ENCODE results near the gene EDEM3.
"Not testable (repeated sequence)": the region's sequence is repeated elsewhere in the genome, so short reads cannot be mapped to it uniquely, and the experiment has no call there.

Gene EDEM3

DNA sequence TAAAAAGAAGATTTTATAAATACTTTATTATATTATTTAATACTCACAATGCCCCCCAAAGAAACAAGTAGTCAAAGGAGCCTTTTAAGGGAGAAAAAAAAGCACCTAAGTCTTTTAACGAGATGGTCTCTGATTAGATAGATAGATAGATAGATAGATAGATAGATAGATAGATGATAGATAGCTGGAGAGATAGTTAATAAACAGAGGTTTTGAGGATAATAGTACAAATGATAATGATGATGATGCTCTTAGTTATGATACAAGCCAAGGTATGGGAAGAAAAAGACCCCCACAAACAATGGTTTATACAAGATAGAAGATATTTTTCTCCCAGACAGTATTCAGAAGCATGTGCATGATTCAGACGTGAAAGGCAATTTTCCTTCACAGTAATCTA lies 14.6 kb upstream of the EDEM3 start:
- DNase-seq: no peak

DNA sequence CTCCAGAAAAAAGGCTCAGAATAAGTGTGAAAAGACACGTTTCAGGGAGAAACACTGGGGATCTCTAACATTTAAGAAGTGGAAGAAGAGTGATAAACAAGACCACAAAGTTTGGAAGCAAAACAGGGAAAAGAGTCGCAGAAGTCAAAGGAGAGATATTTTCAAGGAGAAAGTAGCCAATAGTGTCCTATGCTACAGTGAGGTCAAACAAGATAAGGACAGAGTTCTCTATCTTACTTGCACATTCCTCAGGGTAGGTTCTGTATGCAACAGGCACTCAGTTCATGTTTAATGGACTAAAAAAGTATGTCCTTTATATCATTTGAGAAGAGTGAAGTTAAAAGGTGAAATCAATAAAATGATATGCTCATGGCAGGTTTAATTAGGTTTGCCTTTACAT lies 13.8 kb upstream of the EDEM3 start:
- DNase-seq: no peak

DNA sequence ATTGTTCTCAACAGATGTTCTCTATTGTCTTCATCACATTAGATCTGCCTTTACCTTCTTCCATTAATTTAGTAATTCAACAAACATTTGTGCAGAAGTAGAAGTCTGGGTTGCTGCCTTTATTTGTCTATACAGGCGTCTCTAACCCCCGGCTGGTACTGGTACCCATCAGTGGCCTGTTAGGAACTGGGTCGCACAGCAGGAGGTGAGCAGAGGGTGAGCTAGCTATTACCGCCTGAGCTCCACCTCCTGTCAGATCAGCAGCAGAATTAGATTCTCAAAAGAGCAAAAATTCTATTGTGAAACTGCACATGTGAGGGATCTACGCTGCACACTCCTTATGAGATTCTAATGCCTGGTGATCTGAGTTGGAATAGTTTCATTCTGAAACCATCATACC lies 12.9 kb upstream of the EDEM3 start:
- DNase-seq: no peak

DNA sequence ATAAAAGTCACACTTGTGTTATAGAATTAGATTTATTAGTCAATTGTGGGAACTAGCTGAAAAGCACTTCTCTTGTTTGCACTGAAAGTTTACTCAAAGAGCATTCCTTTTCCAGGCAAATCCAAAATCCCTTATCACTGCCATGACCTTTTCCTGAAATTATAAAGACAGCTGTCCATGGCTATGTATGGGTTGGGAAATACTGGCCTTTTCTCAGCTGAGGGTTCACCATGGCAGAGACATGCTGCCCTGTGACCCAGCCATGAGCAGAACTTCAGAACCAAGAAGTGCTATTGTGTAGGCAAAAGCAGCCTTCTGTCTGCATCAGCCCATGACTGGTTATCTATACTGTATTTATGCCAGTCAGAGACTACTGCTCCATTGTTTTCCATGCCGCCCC lies 9.8 kb upstream of the EDEM3 start:
- DNase-seq: no peak

DNA sequence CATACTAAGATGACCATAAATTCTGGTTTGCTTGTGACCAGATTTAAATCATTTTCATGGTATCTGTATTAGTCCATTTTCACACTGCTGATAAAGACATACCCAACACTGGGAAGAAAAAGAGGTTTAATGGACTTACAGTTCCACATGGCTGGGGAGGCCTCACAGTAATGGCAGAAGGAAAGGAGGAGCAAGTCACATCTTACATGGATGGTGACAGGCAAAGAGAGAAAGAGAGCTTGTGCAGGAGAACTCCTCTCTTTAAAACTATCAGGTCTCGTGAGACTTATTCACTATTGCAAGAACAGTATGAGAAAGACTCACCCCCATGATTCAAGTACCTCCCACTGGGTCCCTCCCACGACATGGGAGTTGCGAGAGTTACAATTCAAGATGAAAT lies 8.9 kb upstream of the EDEM3 start:
- not testable (repeated sequence) for DNase-seq

DNA sequence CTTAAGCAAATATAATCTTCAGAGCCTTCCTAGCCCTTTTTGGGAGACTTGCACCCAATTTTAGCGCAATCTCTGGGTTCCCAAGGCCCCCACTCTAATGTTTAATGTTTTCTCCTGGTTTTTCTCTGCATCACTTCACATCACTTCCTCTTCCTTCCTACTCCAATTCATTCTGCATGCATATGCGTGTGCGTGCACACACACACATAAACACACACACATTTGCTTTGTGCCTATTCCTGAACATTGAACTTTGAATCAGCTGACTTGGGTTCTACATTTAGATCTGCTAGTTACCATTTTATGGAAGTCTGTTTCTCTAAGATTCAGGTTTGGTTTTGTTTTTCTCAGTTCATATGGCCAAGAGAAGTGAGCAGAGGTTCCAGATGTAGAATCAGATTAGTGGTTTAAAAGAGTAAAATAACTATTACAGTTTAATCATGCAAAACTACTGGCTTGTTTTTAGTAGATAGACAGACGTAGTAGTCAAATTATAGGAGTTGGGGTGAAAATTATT lies 7.4 kb upstream of the EDEM3 start:
- no peak for DNase-seq

DNA sequence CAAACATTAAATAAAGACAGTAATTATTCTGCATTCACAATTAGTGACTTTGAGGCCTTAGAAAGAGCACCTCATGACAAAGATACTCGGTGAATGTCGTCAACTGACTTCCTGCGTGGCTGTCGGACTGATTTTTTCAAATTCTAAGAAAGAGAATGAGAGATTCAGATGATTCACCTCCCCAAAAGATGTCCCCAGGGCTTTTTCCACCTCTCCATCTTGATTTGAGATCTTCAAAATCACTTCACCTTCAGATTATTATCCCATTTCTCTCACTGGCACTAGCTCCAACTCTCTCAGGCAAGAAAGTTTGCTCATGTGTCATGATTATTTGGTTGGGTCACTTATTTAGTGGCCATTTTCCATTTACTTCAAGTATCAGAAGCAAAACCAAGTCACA lies 5.0 kb upstream of the EDEM3 start:
- DNase-seq: no peak

DNA sequence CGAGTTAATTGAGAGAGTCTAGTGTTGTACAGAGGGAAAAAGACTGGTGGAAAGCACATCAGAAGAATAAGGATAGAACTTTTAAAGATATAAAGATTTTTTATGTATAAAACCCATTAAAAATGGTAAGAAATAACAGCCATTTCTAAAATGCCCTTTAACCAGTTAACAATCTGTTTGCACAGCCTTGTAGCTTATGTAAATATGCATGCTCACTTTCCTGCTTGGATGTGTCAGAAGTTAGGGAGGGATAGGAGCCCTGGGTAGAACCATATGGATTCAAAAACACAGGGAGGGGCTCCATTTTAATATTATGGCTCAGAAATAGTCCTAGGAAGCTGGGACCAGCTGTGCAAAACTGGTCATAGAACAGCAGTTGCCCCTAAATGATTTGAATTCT lies 4.5 kb upstream of the EDEM3 start:
- DNase-seq: no peak

DNA sequence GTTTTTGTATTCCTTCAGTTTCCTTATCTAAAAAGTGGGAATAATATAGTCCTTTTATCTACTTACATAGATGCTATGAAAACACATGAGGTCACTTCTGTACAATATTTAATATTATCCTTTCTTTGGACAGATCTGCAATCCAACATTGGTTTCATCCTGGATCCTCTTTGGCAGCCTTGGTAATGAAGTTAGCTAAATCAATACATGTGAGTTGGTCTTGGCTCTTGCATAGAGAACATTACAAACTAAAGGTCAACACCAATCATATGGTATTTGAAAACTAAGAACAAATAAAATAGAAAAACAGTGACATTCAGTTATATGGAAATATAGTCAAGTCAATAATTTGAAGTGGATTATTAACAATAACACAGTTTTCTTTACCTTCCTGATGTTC lies 3.2 kb upstream of the EDEM3 start:
- no peak for DNase-seq

DNA sequence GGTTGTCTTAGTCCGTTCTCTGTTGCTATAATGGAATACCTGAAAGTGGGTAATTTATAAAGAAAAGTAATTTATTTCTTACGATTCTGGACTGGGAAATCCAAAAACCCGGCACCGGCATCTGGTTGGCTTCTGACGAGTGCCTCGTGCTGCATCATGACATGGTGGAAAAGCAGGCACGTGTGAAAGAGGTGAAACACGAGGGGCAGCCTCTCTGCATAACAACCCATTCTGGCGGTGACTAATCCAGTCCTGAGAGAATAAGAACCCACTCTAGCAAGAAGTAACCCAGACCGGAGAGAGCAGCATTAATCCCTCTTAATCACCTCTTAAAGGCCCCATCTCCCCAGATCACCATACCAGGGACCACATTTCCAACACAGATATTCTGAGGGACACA lies 2.7 kb upstream of the EDEM3 start:
- no peak for DNase-seq

DNA sequence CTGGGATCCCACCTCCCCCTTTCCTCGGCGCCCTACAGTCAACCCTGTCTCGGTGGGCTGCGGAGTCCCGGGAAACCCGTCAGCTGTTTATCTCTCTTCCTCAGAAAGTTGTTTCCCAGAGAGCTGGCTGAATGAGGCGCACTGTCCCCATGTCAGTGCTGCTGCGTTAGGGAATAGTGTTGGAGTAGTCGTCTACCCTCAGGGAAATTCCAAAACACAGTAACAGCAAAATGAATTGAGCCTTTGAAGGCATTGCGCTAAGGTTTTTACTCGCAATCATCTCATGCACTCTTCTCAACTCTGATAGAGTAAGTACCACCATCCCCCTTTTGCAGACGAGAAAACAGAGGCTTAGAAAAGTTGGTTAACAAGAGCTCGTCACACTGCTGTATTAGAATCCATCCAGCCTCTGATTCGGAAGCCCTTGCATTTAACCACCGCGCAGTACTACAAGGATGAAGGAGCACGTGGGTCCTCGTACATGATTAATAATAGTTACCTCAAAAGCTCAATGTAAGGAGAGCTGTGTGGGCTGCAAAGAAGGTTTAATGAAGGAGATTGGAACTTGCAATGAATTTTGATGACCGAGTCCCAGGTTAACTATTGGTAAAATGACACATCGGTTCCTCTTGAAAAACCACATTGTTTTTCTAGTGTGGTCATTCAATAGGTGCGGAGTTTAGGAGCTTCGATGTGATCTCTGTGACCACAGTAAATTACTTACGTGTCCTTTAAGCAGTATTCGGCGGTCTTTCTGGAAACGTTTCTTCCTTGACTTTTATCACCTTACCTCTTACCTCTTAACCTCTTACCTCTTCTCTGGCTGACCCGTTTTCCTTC lies 788 bp upstream of the EDEM3 start:
- DNase-seq: peak; percentile 72

DNA sequence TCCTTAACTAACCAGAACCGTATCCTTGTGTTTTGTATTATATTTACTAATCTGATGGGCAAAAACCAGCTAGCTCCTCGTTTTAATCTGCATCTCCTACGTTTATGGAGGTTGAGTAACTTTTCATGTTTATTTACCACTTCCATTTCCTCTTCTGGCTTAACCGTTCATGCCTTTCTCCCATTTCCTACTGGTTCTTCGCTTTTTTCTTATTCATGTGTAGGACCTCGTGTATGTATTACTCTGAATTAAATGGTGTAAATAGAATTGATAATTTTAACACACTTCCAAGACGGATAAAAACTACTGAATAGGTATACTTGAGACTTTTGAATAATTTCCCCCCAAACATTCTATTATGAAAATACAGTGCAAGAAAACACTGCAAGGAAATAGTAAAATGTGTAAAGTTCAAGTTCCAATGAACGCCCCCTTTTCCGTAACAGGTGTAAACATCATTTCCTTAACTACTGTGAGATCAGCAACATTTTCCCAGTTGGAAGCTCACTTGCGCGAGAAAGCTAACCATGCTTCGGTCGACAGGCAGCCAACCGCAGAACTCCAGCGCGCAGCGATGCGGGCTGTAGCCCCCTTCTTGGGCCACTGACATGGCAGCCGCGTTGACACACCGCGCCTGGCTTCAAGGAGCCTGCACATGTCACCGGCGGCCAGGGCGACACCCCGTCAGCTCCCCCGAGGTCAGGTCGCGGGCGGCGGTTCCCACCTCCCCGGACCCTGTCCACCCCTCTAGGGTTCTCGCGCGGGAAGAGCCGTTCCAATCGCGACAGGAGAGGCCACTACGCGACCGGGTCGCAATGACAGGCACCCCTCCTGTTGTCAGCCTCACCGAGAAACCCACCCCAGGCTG lies 816 bp downstream of the EDEM3 start:
- peak; percentile 42 for DNase-seq

DNA sequence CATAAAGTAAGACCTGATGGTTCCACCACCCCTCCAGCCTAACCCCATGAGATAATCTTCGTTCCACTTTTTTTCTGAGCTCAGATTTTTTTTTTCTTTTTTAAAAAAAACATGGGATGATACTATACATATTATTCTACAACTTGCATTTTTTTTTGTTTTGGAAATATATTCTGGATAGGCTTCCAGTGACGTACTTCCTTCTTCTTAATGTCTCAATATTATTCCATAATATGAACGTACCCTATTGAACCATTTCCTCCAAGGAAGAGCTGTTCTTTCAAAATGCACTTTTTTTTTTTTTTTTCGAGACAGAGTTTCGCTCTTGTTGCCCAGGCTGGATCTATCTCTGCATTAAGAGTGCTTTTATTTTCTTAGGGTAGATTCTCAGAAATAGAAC lies 1.5 kb downstream of the EDEM3 start:
- DNase-seq: no peak

DNA sequence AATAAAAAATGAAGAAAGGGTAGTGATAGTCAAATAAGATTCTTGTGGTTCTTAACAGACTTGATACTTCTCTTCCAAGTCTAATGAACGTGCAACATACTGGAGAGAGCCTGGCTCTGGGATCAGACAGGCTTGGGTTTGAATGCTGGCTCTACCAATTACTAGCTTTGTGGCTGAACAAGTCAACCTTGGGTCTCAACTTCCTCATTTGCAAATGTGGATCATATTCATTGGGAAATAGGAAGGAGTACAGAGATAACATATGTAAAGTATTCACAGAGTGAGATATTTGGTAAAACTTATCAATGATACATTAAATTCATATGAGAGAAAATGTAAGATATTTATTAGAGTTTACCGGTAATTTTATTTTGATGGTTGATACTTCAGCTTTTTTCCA lies 2.0 kb downstream of the EDEM3 start:
- DNase-seq: no peak

DNA sequence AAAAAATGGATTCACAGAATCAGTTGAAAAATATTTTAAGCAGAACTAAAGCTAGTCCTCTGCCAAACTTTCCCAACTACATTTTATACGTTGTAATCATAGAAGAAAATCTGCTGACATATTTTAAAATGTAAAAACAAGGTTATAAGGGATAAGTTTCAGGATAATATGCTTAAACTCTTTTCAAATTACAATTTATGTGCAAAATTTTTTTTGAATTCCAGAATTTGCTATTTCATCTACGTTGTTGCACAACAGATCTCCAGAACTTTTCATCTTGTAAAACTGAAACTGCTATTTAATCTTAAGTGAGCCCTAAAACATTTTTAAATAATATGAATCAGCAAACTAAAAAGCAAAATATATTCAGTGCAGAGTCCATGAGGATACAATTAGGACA lies 5.9 kb downstream of the EDEM3 start:
- DNase-seq: no peak

DNA sequence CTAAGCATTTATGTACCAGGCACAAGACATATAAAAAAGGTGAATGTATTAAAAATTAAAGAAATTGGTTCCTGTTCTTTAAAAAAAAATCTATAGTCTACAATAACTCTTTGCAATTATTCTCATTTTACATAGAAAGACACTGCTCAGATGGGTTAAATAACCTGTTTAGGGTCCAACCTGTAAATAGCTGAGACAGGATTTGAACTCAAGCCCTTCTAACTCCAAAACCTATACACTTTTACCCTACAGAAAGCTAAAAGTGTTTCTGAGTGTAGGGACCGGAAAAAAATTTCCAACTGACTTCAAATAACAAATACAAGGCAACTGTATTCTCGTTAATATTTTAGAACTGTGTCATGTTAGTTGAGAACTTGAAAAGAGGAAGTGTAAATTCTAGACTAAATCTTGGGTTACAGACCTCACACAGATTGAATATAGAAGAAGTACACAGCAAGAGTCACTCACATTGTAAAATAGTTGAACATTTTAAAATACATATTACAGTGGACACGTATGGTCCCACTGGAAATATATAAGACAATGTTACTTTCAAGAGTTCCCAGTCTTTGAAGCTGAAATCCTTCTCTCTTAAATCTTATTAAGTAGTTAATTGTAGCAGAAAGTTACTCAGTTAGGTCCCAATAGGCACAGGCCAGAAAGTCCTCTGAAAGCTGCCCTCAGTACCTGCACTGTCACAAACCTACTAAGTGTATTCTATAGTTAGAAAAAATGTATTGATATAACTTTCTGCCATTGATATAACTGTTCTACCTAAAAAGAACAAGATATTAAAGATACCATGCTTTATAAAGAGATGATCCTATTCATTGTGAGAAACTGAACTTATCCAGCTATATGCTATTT lies 7.3 kb downstream of the EDEM3 start:
- DNase-seq: no peak

DNA sequence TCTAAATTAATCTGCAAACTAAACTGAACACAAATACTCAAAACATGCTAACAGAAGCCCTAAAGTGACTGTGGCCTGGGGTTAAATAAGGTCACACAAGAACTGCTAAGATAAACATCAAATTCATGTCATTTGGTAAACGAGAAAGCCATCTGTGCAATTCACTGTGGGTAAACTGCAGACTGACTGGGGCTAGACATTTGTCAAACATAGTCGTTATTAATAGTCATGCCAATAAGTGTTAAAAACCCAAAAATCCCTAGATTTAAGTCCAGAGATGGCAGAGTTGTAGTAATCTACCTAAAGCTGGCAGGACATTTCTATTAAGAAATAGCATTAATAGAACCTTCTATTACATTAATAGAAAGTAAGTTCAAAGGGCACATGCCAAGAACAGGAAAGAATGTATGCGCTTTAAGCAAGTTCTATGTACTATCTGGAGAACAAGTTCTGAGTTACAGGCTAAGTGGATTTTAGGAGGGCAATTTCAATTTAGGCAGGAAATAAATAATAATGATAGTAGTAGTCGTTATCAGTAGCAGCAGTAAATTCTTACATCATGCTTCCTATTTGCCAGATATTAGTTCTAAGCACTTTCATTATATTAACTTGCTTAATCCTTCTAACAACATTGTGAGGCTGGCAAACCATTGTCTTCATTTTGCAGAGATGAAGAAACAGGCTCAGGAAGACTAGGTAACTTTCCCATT lies 8.6 kb downstream of the EDEM3 start:
- no peak for DNase-seq

DNA sequence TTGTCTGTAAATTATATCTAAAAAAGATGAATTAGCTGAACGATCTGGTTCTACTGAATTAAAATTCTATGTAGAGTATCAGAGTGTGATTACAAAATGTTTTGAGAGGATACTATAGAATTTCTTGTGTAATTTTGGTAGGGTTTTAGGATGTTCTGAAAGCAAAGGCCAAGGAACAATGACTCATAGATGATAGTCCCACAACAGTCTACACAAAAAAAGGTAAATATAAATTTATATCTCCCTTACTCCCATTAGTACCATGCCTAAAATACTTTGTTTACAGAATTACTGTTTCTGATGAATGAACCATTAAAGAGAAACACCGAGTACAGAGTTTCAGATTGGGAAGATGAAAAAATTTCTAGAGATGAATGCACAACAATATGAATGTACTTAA lies 9.5 kb downstream of the EDEM3 start:
- no peak for DNase-seq

DNA sequence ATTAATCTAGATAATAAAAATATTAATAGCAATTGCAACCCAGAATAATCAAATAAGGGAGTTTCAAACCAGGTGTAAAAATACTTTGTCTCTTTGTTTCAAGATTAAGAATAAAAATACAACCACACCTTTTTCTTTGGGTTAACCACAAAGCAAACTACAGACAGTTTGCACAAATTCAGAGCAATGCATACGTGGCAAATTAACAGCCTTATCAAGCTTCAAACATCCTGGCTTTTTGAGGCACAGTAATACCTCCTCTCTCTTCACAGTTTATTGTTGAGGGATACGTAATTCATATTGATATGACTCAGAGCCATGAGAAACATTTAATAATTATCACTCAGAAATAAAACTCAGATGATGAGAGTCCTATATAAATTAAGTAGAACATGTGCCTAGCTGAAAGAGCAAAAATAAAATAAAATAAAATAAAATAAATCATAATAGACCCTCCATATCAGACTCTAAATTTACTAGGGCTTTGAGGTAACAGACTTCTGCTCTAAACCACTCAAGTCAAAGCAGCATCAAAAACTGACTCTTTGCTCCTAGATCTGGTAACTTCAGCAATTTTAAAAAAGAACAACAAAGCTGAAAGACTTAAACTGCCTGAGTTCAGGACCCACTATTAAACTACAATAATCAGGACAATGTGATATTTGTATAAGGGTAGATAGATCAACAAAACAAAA lies 11.4 kb downstream of the EDEM3 start:
- no peak for DNase-seq

DNA sequence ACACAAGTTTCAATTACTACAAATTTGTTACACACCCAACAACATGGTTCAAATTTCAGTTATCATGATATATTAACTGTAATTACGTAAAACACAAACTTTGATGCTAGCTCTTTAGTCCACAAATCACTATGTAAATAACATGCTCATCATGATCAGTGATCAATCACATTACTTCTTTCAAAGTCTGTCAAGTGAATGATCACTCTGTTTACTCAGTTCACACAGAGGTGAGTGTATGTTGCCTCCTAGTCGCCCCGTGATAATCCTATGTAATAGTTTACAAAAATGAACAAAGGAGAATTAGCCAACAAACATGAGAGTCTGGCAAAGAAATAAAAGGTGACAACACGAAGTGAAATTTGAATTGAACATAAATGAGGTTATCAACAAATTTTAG lies 14.3 kb downstream of the EDEM3 start:
- DNase-seq: no peak

DNA sequence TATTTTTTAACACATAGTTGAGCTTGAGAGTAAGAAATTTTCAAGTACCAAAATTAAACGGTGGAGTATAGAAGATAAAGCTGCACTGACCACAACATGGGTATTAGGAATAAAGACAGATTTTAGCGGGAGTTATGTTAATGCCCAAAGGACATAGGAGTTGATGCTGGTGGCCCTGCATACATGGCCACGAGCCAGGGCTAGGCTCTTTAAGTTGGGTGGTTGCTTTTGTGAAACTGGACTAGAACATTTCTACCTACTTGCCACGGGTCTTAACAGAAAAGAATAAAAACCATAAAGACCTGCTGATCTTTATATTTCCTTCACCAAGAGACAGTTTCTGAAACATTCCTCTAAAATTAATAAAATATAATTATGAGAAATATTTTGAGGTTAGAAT lies 14.9 kb downstream of the EDEM3 start:
- DNase-seq: no peak

DNA sequence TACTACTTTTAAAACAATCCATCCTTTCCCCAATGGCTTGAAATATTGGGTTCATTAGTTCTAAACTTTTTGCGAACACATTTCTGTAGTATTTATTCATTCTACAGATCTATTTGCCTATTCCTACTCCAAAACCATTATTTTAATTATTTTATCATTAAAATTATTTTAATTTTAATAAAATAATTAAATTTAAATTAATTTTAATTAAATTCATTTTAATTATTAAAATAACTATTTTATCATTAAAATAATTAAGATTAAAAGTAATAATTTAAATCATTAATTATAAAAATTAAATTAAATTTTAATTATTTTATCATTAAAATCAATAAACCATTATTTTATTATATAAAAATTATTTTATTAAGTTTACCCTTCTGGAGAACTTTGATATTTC lies 15.6 kb downstream of the EDEM3 start:
- DNase-seq: no peak
